NCI-H2196 (cell line): ENCODE measurements around the gene CERK.
"Not testable (repeated sequence)": the region's sequence is repeated elsewhere in the genome, so short reads cannot be mapped to it uniquely, and the experiment has no call there.

Source experiments
- DNase-seq: peaks from one replicate; lab custom pipeline; 2025; ENCODE audit not compliant: unreplicated experiment; lab: John Stamatoyannopoulos, UW

The CERK gene

GRCh38 chr22:46650078-46650810 lies 87.8 kb downstream of the CERK start:
- no peak for DNase-seq

- peak; percentile 96 for DNase-seq
Observed at GRCh38 chr22:46649141-46650077, 88.6 kb downstream of the CERK start.

GRCh38 chr22:46648225-46648820 lies 89.7 kb downstream of the CERK start:
- not testable (repeated sequence) for DNase-seq

- no peak for DNase-seq
Observed at GRCh38 chr22:46646531-46647215, 91.4 kb downstream of the CERK start.

GRCh38 chr22:46642840-46643480 lies 95.1 kb downstream of the CERK start:
- not testable (repeated sequence) for DNase-seq

GRCh38 chr22:46641811-46642266 lies 96.2 kb downstream of the CERK start:
- DNase-seq: no peak

GRCh38 chr22:46640293-46641055 lies 97.6 kb downstream of the CERK start:
- DNase-seq: no peak

- no peak for DNase-seq
Observed at GRCh38 chr22:46639843-46640242, 98.2 kb downstream of the CERK start.

- peak; percentile 74 for DNase-seq
Observed at GRCh38 chr22:46638601-46639431, 99.2 kb downstream of the CERK start.

- DNase-seq: no peak
Observed at GRCh38 chr22:46637711-46638600, 100.1 kb downstream of the CERK start.

GRCh38 chr22:46636221-46637002 lies 101.6 kb downstream of the CERK start:
- DNase-seq: no peak

- no peak for DNase-seq
Observed at GRCh38 chr22:46635756-46636155, 102.3 kb downstream of the CERK start.

GRCh38 chr22:46634973-46635685 lies 102.9 kb downstream of the CERK start:
- DNase-seq: not testable (repeated sequence)
